DMS 273 (cell line): ENCODE measurements around the gene ANAPC1.
A peak's percentile ranks its signal among the peaks of the same experiment; 100 is the strongest.
"Not testable (repeated sequence)": the region's sequence is repeated elsewhere in the genome, so short reads cannot be mapped to it uniquely, and the experiment has no call there.

Experiments used
- DNase-seq: peaks from one replicate; lab custom pipeline; 2025; ENCODE audit not compliant: unreplicated experiment; lab: John Stamatoyannopoulos, UW

The ANAPC1 gene

DNA sequence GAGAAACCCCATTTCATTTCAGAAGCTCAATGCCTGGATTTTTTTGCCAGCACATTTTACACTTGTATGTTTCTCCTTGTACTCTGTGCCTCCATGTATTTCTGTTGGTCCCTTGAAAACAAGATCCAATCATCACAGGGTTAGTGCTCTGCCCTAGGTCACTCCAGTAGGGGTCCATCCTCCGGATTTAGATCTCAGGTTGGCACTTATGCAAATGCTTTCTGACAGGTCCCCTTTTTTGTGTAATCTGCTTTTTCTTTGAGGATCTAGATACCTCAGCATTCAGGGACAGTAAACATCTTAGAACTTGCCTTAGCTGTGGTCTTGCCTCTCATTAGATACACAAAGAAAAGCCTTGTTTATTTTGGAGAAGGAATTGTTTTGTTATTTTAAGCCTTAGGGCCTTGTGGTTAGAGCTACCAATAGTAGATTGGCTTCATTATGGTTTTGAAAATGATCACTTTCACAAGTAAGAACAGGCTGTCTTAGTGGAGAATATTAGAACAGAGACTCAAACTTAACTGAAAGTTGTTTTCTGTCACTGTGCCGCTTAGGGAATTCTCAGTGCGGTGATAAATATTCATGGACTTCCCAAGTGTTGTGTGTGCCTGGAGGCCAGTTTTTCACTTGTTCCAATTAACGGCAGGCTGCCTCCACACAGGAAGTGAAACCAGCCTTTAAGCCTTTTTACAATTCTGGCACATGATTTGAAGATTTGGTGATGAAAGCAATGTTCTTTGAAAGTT is 22.2 kb upstream of the ANAPC1 start:
- DNase-seq, result peak; percentile 63

DNA sequence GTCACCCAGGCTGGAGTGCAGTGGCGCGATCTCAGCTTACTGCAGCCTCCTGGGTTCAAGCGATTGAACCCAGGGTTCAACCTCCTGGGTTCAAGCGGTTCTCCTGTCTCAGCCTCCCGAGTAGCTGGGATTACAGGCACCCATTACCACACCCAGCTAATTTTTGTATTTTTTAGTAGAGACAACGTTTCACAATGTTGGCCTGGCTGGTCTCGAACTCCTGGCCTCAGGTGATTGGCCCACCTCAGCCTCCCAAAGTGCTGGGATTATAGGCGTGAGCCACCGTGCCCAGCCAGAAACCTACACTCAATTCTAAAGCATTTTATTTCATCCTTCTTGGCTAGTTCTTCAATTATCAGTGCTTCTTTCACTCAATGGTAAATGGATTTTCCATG is 21.5 kb upstream of the ANAPC1 start:
- not testable (repeated sequence) for DNase-seq

DNA sequence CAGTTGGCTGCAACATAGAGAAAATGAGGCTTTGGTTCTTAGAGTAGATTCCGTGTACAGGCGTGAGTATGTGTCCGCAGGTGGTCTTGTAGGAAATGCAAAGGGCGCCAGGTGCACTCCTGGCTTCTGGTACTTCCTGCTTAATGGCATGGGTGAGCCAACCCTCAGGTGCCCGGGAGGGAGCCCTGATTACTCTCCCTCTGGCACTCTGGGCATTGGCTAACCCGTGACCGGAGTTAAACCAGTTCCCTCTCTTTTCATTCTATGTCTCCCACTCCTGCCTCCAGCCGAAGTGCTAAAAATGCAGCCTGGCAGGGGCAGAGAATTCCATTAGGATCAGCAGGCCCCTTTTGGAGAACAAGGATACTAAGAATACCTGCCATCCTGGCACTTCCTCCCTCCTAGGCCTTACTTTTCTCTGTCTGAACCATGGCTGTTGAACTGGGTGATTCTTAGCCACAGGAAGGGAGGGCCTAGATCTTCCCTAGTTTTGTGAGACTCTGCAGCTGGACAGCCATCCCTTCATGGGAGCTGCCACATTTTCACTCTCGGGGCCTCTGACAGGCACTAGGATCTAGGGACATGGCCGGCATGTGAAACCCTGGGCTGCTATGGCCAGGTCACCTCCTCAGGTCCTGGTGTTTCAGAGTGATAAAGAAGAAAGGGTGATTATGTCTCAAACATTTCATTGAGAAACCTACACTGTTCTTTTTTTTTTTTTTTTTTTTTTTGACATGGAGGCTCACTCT is 20.9 kb upstream of the ANAPC1 start:
- no peak for DNase-seq

GRCh38 chr2:111903930-111904439 is 20.0 kb upstream of the ANAPC1 start:
- no peak for DNase-seq

GRCh38 chr2:111903516-111903915 is 19.5 kb upstream of the ANAPC1 start:
- no peak for DNase-seq

DNA sequence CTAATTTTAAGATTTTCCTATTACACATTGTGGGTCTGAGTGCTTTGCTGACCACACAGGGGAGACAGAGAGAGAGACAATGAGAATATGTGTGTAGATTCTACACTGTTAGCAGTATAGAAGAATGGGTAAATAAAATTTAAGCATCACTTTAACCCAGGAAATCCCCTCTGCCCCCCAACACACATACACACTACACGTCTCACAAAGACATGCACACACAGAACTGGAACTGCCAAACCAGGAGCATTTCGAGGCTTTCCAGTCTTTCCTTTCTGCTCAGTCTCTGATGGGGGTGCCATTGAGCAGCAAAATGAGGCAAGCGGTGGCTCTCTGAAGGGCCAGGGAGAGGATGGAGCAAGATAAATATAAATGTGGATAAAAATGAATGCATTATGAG is 16.9 kb upstream of the ANAPC1 start:
- peak; percentile 66 for DNase-seq

DNA sequence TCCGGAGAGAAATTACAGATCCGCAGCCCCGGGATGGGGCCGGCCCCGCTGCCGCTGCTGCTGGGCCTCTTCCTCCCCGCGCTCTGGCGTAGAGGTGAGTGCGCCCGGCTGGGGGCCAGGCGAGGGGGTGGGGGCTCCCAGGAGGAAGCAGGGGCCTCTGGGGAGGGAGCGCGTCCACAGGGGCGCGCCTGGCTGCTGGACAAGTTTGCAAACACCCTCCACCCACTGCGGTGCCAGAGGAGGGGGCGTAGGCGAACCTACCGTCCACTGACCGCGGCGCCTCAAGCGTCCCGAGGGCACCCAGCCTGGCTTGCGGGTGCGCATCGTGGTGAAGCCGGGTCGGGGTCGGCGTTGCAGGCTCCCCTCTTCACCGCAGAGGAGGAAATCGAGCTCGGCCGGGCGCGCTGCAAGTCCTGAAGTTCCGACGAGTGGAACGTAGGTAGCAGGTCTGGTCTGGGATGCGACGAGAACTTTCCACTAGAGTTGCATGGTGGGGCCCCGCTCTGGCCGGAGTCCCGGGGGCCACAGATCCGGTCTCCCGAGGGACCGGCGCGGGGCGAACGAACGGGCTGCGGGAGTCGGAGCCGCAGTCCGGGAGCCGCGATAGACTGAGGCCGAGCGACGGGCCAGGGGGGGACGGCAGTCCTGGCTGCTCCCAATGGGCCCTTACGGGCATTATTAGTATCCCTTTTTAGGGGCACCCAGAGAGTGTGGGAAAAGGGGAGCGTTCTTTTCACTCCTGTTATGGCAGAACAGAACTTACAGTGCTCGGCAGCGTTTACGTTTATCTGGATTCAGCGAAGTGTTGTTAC is 14.9 kb upstream of the ANAPC1 start:
- DNase-seq, result peak; percentile 68

- DNase-seq, result peak; percentile 90
Measured at GRCh38 chr2:111897924-111898702, 14.1 kb upstream of the ANAPC1 start, which contains the start of gene MERTK. TSS of gene MERTK (plus strand) at chr2:111898607. CDS start at chr2:111898736, 129 bp downstream.

- no peak for DNase-seq
Measured at GRCh38 chr2:111897630-111897923, 13.6 kb upstream of the ANAPC1 start.

GRCh38 chr2:111896576-111896975 is 12.6 kb upstream of the ANAPC1 start:
- peak; percentile 72 for DNase-seq

GRCh38 chr2:111896024-111896423 is 12.0 kb upstream of the ANAPC1 start:
- DNase-seq, result no peak

- no peak for DNase-seq
Measured at GRCh38 chr2:111884592-111884964, 585 bp upstream of the ANAPC1 start.

- not testable (repeated sequence) for DNase-seq
Measured at GRCh38 chr2:111872806-111873205, 11.2 kb downstream of the ANAPC1 start.

DNA sequence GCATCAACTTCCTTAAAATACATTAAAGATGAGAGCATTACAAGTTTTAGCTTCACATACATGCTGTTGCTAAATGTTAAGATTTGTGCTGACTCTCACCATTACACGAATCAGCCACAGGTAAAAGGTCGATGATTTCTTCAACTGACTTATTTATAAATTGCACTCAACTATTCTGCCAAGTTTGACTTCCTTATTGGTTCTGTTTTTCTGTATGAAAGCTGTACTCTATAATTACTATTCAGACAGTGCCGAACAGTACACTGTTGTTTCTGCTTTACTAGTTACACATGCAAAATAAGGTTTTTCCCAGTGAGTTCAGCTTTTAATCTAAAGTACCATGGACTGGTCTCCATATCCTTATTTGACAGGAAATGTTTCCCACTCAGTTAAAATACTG is 18.9 kb downstream of the ANAPC1 start:
- DNase-seq, result not testable (repeated sequence)

- not testable (repeated sequence) for DNase-seq
Measured at GRCh38 chr2:111860005-111860404, 24.0 kb downstream of the ANAPC1 start.

GRCh38 chr2:111852544-111852943 is 31.4 kb downstream of the ANAPC1 start:
- not testable (repeated sequence) for DNase-seq

- DNase-seq, result peak; percentile 54
Measured at GRCh38 chr2:111850646-111851045, 33.3 kb downstream of the ANAPC1 start.

- peak; percentile 25 for DNase-seq
Measured at GRCh38 chr2:111839625-111840282, 44.2 kb downstream of the ANAPC1 start.

- not testable (repeated sequence) for DNase-seq
Measured at GRCh38 chr2:111838992-111839391, 45.0 kb downstream of the ANAPC1 start.

DNA sequence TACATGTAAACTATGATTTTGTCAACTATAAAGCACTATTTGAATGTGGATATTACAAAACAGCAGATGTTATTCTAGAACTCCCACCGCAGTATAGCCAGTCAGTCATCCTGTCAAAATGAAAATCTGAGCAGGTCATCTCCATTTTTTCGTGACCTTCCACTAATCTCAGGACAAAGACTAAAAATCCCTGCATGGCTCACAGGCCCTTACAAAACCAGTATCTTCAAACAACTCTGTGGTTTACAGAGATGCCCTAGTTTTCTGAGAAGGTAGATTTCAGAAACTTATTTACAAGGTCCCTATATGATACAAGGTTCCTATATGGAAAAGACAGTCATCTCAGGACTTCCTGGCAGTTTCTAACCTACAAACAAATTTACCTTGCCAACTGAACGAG is 49.8 kb downstream of the ANAPC1 start:
- not testable (repeated sequence) for DNase-seq
